Kidney (tissue), 14 donors: ENCODE measurements around the gene BRD9. TPM values are rescaled to one million over a fixed set of nuclear protein-coding genes. Genes with fewer than 3 reads are reported as not detected.
"Not testable (repeated sequence)": the region's sequence is repeated elsewhere in the genome, so short reads cannot be mapped to it uniquely, and the experiment has no call there.

ENCODE experiments used
- DNase-seq, 5 donors: peaks; one replicate each; pipeline ENCODE4 v3.0.0-alpha.2; 2013 to 2020
- FAIRE-seq: peaks from 2 replicates; lab custom pipeline; 2012; peaks lifted over from hg19 to GRCh38; lab: Jason Lieb, UNC
- H3K27ac ChIP-seq, 2 donors: one replicate each; pipeline ENCODE4 v1.7.0; 2013; ENCODE audit warnings: low read depth in 2 of 2, low read length in 2 of 2, inconsistent platforms in 1 of 2
- H3K27me3 ChIP-seq: one replicate; pipeline ENCODE4 v1.7.1; 2013; ENCODE audit warnings: low read length, inconsistent platforms; ENCODE audit not compliant: control insufficient read depth, insufficient read depth
- H3K36me3 ChIP-seq, 3 donors: one replicate each; pipeline versions ENCODE4 v1.7.0 to v1.7.1; 2013; ENCODE audit warnings: low read length in 3 of 3, control low read depth in 1 of 3, inconsistent platforms in 1 of 3; ENCODE audit not compliant: insufficient read depth in 3 of 3, control insufficient read depth in 2 of 3
- H3K4me1 ChIP-seq, 3 donors: one replicate each; pipeline versions ENCODE4 v1.7.0 to v1.7.1; 2013; ENCODE audit warnings: low read length in 3 of 3, inconsistent platforms in 1 of 3, low read depth in 1 of 3; ENCODE audit not compliant: control insufficient read depth in 2 of 3, insufficient read depth in 2 of 3
- H3K4me3 ChIP-seq, 3 donors: one replicate each; pipeline versions ENCODE4 v1.7.0 to v1.8.1; 2013; ENCODE audit warnings: low read length in 3 of 3, control low read depth in 1 of 3, inconsistent platforms in 1 of 3
- H3K9ac ChIP-seq, 3 donors: one replicate each; pipeline versions ENCODE4 v1.7.0 to v1.7.1; 2013; ENCODE audit warnings: low read length in 3 of 3, control low read depth in 1 of 3, inconsistent platforms in 1 of 3
- H3K9me3 ChIP-seq, 3 donors: one replicate each; pipeline versions ENCODE4 v1.7.0 to v1.7.1; 2013; ENCODE audit warnings: low read length in 3 of 3, control low read depth in 1 of 3, inconsistent platforms in 1 of 3; ENCODE audit not compliant: control insufficient read depth in 2 of 3, insufficient read depth in 1 of 3
- CTCF ChIP-seq: IDR thresholded peaks from 3 replicates; pipeline ENCODE4 v1.5.1; 2012; ENCODE audit warnings: mild to moderate bottlenecking, moderate library complexity, borderline replicate concordance; ENCODE audit not compliant: insufficient read depth; ENCODE audit errors: extremely low read depth
- intact Hi-C: fragments of 100-400 bp; cut with DNase I; formaldehyde crosslinking; loops from one replicate; pipeline ENCODE4 v1.11.1; 2022
- polyA plus RNA-seq: library from polyadenylated mRNA; stranded (reverse); fragments of 350-450 nt; fragmentation: Illumina TruSeq; extraction: RNeasy Lipid Tissue Mini Kit (QIAGEN cat#74804); gene quantifications from one replicate; pipeline ENCODE4 v1.2.3, GENCODE V29; 2014; ENCODE audit warnings: low read depth, low replicate concordance; ENCODE audit not compliant: insufficient read depth
- total RNA-seq: library from RNA; stranded (reverse); fragmentation: NEBNext Ultra II Directional; extraction: Animal tissue kit (Norgen Biotek cat#: 25700); gene quantifications from one replicate; pipeline ENCODE4 v1.2.1, GENCODE V29; 2021
- donor health status: control.
- donor health status: control.
- donor health status: control.
- donor health status: control.
- donor health status: control.
- donor health status: DM: yes; HTN: yes; CAD: no.
- donor health status: Normal renal cell carcinoma (clear cell type).

The BRD9 gene
- total and polyA plus RNA-seq, 2 donors from 2014 or later: 17.5 to 38.0 TPM

- Histone ChIP-seq H3K36me3 (no peaks in the 10 kb centered on the region), H3K27ac (no peak overlapping the region), H3K4me1 (peaks cover 0 to 3% (median 0%) of the 10 kb centered on the region in 3 donors), H3K9me3 (no peaks in the 10 kb centered on the region), H3K27me3 (peaks cover 2% of the 10 kb centered on the region), H3K9ac (no peak overlapping the region), H3K4me3 (no peak overlapping the region)
- FAIRE-seq (no peak), DNase-seq (peak in 2 of 5 donors; percentile 45 to 65)
- intact Hi-C loops: no loop called here
- TF ChIP-seq CTCF: no peak
Observed at GRCh38 chr5:848671-849111, 43.9 kb downstream of the BRD9 start.

GRCh38 chr5:847736-848135 is 44.9 kb downstream of the BRD9 start:
- FAIRE-seq, intact Hi-C loops, H3K27ac ChIP-seq: not testable (repeated sequence)

GRCh38 chr5:847212-847611 is 45.4 kb downstream of the BRD9 start:
- H3K9ac ChIP-seq, H3K36me3 ChIP-seq, H3K27me3 ChIP-seq, H3K4me1 ChIP-seq, H3K9me3 ChIP-seq, intact Hi-C loops, H3K4me3 ChIP-seq, FAIRE-seq, H3K27ac ChIP-seq: not testable (repeated sequence)
- DNase-seq: peak in 2 of 5 donors; percentile 20 to 73

More at GRCh38 chr5:847736-848135, 44.9 kb downstream of the BRD9 start:
- H3K9me3 ChIP-seq, H3K27me3 ChIP-seq, H3K36me3 ChIP-seq, H3K4me1 ChIP-seq, H3K4me3 ChIP-seq, H3K9ac ChIP-seq: not testable (repeated sequence)
- DNase-seq: peak in 2 of 5 donors; percentile 19 to 52

GRCh38 chr5:846602-847091 is 46.0 kb downstream of the BRD9 start:
- peak in 2 of 5 donors; percentile 31 to 72 for DNase-seq
- H3K27me3 ChIP-seq, H3K4me1 ChIP-seq, H3K4me3 ChIP-seq, FAIRE-seq, H3K36me3 ChIP-seq, intact Hi-C loops, H3K9me3 ChIP-seq, H3K27ac ChIP-seq, H3K9ac ChIP-seq: not testable (repeated sequence)

- H3K9me3 ChIP-seq, H3K27me3 ChIP-seq, H3K27ac ChIP-seq, intact Hi-C loops, H3K9ac ChIP-seq, FAIRE-seq, H3K36me3 ChIP-seq, H3K4me1 ChIP-seq, H3K4me3 ChIP-seq, DNase-seq: not testable (repeated sequence)
Observed at GRCh38 chr5:845676-846601, 46.7 kb downstream of the BRD9 start.

GRCh38 chr5:845031-845675 is 47.4 kb downstream of the BRD9 start:
- FAIRE-seq: not testable (repeated sequence)

GRCh38 chr5:844426-844825 is 48.2 kb downstream of the BRD9 start:
- H3K36me3 ChIP-seq, H3K27ac ChIP-seq, H3K9ac ChIP-seq, H3K27me3 ChIP-seq, H3K4me3 ChIP-seq, H3K9me3 ChIP-seq, FAIRE-seq, H3K4me1 ChIP-seq: not testable (repeated sequence)
- DNase-seq: peak in 2 of 5 donors; percentile 24 to 82
- intact Hi-C loops: loop anchor here (5.0 kb wide), 1 partner anchor 97 kb away; no protein-coding TSS in a partner anchor

More at GRCh38 chr5:845031-845675, 47.4 kb downstream of the BRD9 start:
- intact Hi-C loops, H3K36me3 ChIP-seq, H3K9me3 ChIP-seq, H3K27ac ChIP-seq, H3K9ac ChIP-seq, H3K4me3 ChIP-seq, H3K27me3 ChIP-seq, H3K4me1 ChIP-seq: not testable (repeated sequence)
- peak in 2 of 5 donors; percentile 39 to 77 for DNase-seq
